ENCODE results near the gene MYT1. TPM values are rescaled to one million over a fixed set of nuclear protein-coding genes. Genes with fewer than 3 reads are reported as not detected.

Gene MYT1
- polyA plus RNA-seq, 1 of the 3 experiments (the other 2 are of a cell fraction) = 0.10 TPM

GRCh38 chr20:64236137-64237088 is 72.2 kb downstream of the MYT1 start:
- no peak overlapping the region for H3K4me2 ChIP-seq
- WGBS (ENCODE audit: low lambda C conversion rate) = 78% methylated on average over 13 of the region's 27 CpGs
- H3K27me3 ChIP-seq (ENCODE audit: insufficient read depth) = no peaks in the 10 kb centered on the region
- no peaks in the 10 kb centered on the region for H4K20me1 ChIP-seq (ENCODE audit: insufficient read depth)
- H3K9me2 ChIP-seq = no peaks in the 10 kb centered on the region
- no peak for DNase-seq
- peaks cover 0 to 16% of the 10 kb centered on the region in 2 experiments; a peak in 1 of 4 replicates for H3K4me1 ChIP-seq (ENCODE audit: control insufficient read depth in 1 of 2, insufficient read depth in 2 of 2, low read depth in 1 of 2, low read length in 1 of 2)
- no peak overlapping the region for H3K9ac ChIP-seq
- H3K9me3 ChIP-seq = no peaks in the 10 kb centered on the region
- no peak for TF ChIP-seq FOXJ3 (CRISPR knock-in tag; IDR thresholded peaks at IDR 0.05)
- TF ChIP-seq USF2 (IDR thresholded peaks at IDR 0.05; ENCODE audit: borderline replicate concordance, low read depth, low read length) = no peak
- no peak for TF ChIP-seq YY1 (IDR thresholded peaks at IDR 0.05; ENCODE audit: low read depth)
- TF ChIP-seq EZH2phosphoT487 (IDR thresholded peaks at IDR 0.05; ENCODE audit: borderline replicate concordance, low read depth) = no peak
- TF ChIP-seq, protein P1, sequence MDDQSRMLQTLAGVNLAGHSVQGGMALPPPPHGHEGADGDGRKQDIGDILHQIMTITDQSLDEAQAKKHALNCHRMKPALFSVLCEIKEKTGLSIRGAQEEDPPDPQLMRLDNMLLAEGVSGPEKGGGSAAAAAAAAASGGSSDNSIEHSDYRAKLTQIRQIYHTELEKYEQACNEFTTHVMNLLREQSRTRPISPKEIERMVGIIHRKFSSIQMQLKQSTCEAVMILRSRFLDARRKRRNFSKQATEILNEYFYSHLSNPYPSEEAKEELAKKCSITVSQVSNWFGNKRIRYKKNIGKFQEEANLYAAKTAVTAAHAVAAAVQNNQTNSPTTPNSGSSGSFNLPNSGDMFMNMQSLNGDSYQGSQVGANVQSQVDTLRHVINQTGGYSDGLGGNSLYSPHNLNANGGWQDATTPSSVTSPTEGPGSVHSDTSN (IDR thresholded peaks at IDR 0.05) = no peak
- TF ChIP-seq EP300 (IDR thresholded peaks at IDR 0.05; ENCODE audit: borderline replicate concordance in 1 of 2, low read depth in 1 of 2, low read length in 1 of 2) = no peak
- no peak for TF ChIP-seq RFX5 (IDR thresholded peaks at IDR 0.05; ENCODE audit: low read length)
- TF ChIP-seq NFIC (IDR thresholded peaks at IDR 0.05; ENCODE audit: borderline replicate concordance) = no peak
- TF ChIP-seq USF1 (IDR thresholded peaks at IDR 0.05; ENCODE audit: borderline replicate concordance, low read depth) = no peak
- no peak for TF ChIP-seq NRF1 (IDR thresholded peaks at IDR 0.05; ENCODE audit: low read depth, low read length)
- TF ChIP-seq JUND (IDR thresholded peaks at IDR 0.05) = no peak
- TF ChIP-seq GATA2 (CRISPR knock-in tag; IDR thresholded peaks at IDR 0.05) = no peak
- TF ChIP-seq IRF3 (IDR thresholded peaks at IDR 0.05; ENCODE audit: low read depth, low read length) = no peak
- H3K36me3 ChIP-seq (replicated peaks in 1 of 2; ENCODE audit: control insufficient read depth in 1 of 2, insufficient read depth in 2 of 2, low read length in 1 of 2) = no peaks in the 10 kb centered on the region
- H3K79me2 ChIP-seq (ENCODE audit: insufficient read depth) = no peaks in the 10 kb centered on the region
- CTCF ChIA-PET = interaction anchor here (1.3 kb wide), 1 partner anchor 12 kb away, joined by 3 read pairs; no protein-coding TSS in a partner anchor
- no peak overlapping the region for H3K4me3 ChIP-seq (ENCODE audit: low read depth in 2 of 2, low read length in 1 of 2)
- no peaks in the 10 kb centered on the region for H3F3A ChIP-seq (replicated peaks; ENCODE audit: insufficient read depth)
- no peak overlapping the region for H3K27ac ChIP-seq (ENCODE audit: low read depth in 2 of 2, low read length in 1 of 2)
- H2AFZ ChIP-seq (ENCODE audit: low read depth) = no peak overlapping the region
- POLR2A ChIA-PET = no interaction called here
